Upper lobe of left lung (tissue), 4 donors: Measurements from ENCODE around the gene PAGE1.

ENCODE experiments used
- CTCF ChIP-seq, 6 experiments: fragments of 450-650 bp in 4 of 6; fragments of 200-600 bp in 2 of 6; sonication (generic) in 2 of 6; IDR thresholded peaks; one replicate each; pipeline ENCODE4 v1.5.1; 2016 to 2019; ENCODE audit warnings: antibody characterized with exemption in 6 of 6
- EP300 ChIP-seq, 4 donors: sonication (generic); formaldehyde crosslinking; IDR thresholded peaks; one replicate each; pipeline ENCODE4 v1.5.1; 2017; ENCODE audit warnings: antibody characterized with exemption in 4 of 4, control low read depth in 2 of 4

- TF ChIP-seq CTCF (IDR thresholded peaks at IDR 0.05) (no peak), EP300 (IDR thresholded peaks at IDR 0.05) (no peak)
These were observed 6.1 kb upstream of the PAGE1 start for GRCh38 chrX:49701933-49702332.
